EH (cell line): ENCODE measurements around the gene THBD.

Experiments used
- DNase-seq: peaks from one replicate; pipeline ENCODE4 v3.0.0-alpha.2; 2015; ENCODE audit warnings: low read depth

Gene THBD

GRCh38 chr20:23010096-23010495, 39.4 kb downstream of the THBD start:
- no peak for DNase-seq

GRCh38 chr20:23009636-23010035, 39.8 kb downstream of the THBD start:
- DNase-seq: no peak

- no peak for DNase-seq
These were observed 40.8 kb downstream of the THBD start for GRCh38 chr20:23008667-23009066.

GRCh38 chr20:23007886-23008655, 41.4 kb downstream of the THBD start:
- DNase-seq: no peak

- DNase-seq: no peak
These were observed 42.0 kb downstream of the THBD start for GRCh38 chr20:23007462-23007861.

GRCh38 chr20:23005776-23006175, 43.7 kb downstream of the THBD start:
- DNase-seq: no peak

- DNase-seq: no peak
These were observed 45.5 kb downstream of the THBD start for GRCh38 chr20:23003881-23004460.

GRCh38 chr20:23003077-23003635, 46.3 kb downstream of the THBD start:
- DNase-seq: no peak

- DNase-seq: no peak
These were observed 47.2 kb downstream of the THBD start for GRCh38 chr20:23002276-23002675.

- no peak for DNase-seq
These were observed 49.1 kb downstream of the THBD start for GRCh38 chr20:23000232-23000947.

GRCh38 chr20:22999756-23000155, 49.7 kb downstream of the THBD start:
- DNase-seq: peak; percentile 39

- DNase-seq: no peak
These were observed 51.0 kb downstream of the THBD start for GRCh38 chr20:22998476-22998875.

GRCh38 chr20:22995923-22996322, 53.5 kb downstream of the THBD start:
- DNase-seq: no peak
